ENCODE results near the gene MANEAL. TPM values are rescaled to one million over a fixed set of nuclear protein-coding genes. Genes with fewer than 3 reads are reported as not detected.

The MANEAL gene
- total and polyA plus RNA-seq, 4 donors, result 0.96 to 6.2 (median 1.4) TPM

Other genes starting within 250 kb of the MANEAL start
- gene SNIP1, start 239.6 kb upstream of the MANEAL start, total RNA-seq, result 1 to 10 TPM; 7.9 to 9.7 TPM
- 1 to 10 TPM; 1.8 to 2.8 TPM for gene SNIP1, start 239.6 kb upstream of the MANEAL start, polyA plus RNA-seq
- gene DNALI1, start 236.9 kb upstream of the MANEAL start, total RNA-seq, result 1 to 10 TPM; 1.5 to 3.1 TPM
- 1 to 10 TPM; 5.2 to 8.6 TPM for gene DNALI1, start 236.9 kb upstream of the MANEAL start, polyA plus RNA-seq
- gene GNL2, start 197.9 kb upstream of the MANEAL start, total RNA-seq, result 10 to 100 TPM; 27.6 to 29.2 TPM
- 10 to 100 TPM; 14.8 to 15.0 TPM for gene GNL2, start 197.9 kb upstream of the MANEAL start, polyA plus RNA-seq
- gene RSPO1, start 159.0 kb upstream of the MANEAL start, total RNA-seq, result under 1 TPM; 0.08 to 0.14 TPM
- gene RSPO1, start 159.0 kb upstream of the MANEAL start, polyA plus RNA-seq, result under 1 TPM in 1 of 2 donors, not detected in 1; 0.06 TPM
- gene CDCA8, start 101.3 kb upstream of the MANEAL start, total RNA-seq, result 10 to 100 TPM in 1 of 2 donors, under 1 TPM in 1; 0.25 to 16.5 TPM
- 1 to 10 TPM in 1 of 2 donors, under 1 TPM in 1; 0.53 to 2.3 TPM for gene CDCA8, start 101.3 kb upstream of the MANEAL start, polyA plus RNA-seq
- gene EPHA10, start 28.7 kb upstream of the MANEAL start, total RNA-seq, result under 1 TPM; under 0.01 to 0.09 TPM
- under 1 TPM in 1 of 2 donors, not detected in 1; 0.03 TPM for gene EPHA10, start 28.7 kb upstream of the MANEAL start, polyA plus RNA-seq
- 10 to 100 TPM in 1 of 2 donors, 1 to 10 TPM in 1; 4.5 to 12.5 TPM for gene C1orf122, start 13.9 kb downstream of the MANEAL start, total RNA-seq
- gene C1orf122, start 13.9 kb downstream of the MANEAL start, polyA plus RNA-seq, result 10 to 100 TPM; 24.0 to 45.1 TPM
- gene YRDC, start 14.4 kb downstream of the MANEAL start, total RNA-seq, result 1 to 10 TPM; 9.3 to 9.4 TPM
- gene YRDC, start 14.4 kb downstream of the MANEAL start, polyA plus RNA-seq, result 1 to 10 TPM; 4.4 to 9.8 TPM
- gene MTF1, start 65.7 kb downstream of the MANEAL start, total RNA-seq, result 1 to 10 TPM; 3.2 to 3.3 TPM
- gene MTF1, start 65.7 kb downstream of the MANEAL start, polyA plus RNA-seq, result 1 to 10 TPM; 2.3 to 2.8 TPM
- gene INPP5B, start 153.2 kb downstream of the MANEAL start, total RNA-seq, result 10 to 100 TPM; 21.3 to 30.9 TPM
- gene INPP5B, start 153.2 kb downstream of the MANEAL start, polyA plus RNA-seq, result 1 to 10 TPM; 5.0 to 5.9 TPM
- 10 to 100 TPM; 30.2 to 39.6 TPM for gene SF3A3, start 196.2 kb downstream of the MANEAL start, total RNA-seq
- 10 to 100 TPM; 16.6 to 21.2 TPM for gene SF3A3, start 196.2 kb downstream of the MANEAL start, polyA plus RNA-seq
- 1 to 10 TPM; 2.7 to 4.2 TPM for gene FHL3, start 211.7 kb downstream of the MANEAL start, total RNA-seq
- 1 to 10 TPM; 1.7 to 2.9 TPM for gene FHL3, start 211.7 kb downstream of the MANEAL start, polyA plus RNA-seq
- gene UTP11, start 218.9 kb downstream of the MANEAL start, total RNA-seq, result 10 to 100 TPM; 11.0 to 17.8 TPM
- 10 to 100 TPM; 11.0 to 12.6 TPM for gene UTP11, start 218.9 kb downstream of the MANEAL start, polyA plus RNA-seq